HepG2 (cell line): ENCODE measurements around the gene CHADL. TPM values are rescaled to one million over a fixed set of nuclear protein-coding genes. Genes with fewer than 3 reads are reported as not detected.

ENCODE experiments used
- AKAP8 ChIP-seq: sonication (generic); formaldehyde crosslinking; IDR thresholded peaks from 2 replicates; pipeline ENCODE4 v1.5.1; 2020; ENCODE audit warnings: mild to moderate bottlenecking, missing genetic modification reagents
- HIVEP1 ChIP-seq: sonication (generic); formaldehyde crosslinking; IDR thresholded peaks from 2 replicates; pipeline ENCODE4 v1.4.0; 2020; ENCODE audit warnings: mild to moderate bottlenecking, missing genetic modification reagents
- KAT7 ChIP-seq: IDR thresholded peaks from 2 replicates; pipeline ENCODE4 v1.6.1; 2018; ENCODE audit warnings: borderline replicate concordance, missing compliant biosample characterization
- KMT2A ChIP-seq: sonication (generic); formaldehyde crosslinking; IDR thresholded peaks from 2 replicates; pipeline ENCODE4 v1.4.0; 2020; ENCODE audit warnings: missing genetic modification reagents
- MTA1 ChIP-seq: sonication (generic); formaldehyde crosslinking; IDR thresholded peaks from 2 replicates; pipeline ENCODE4 v1.4.0; 2020; ENCODE audit warnings: missing genetic modification reagents, mild to moderate bottlenecking, borderline replicate concordance
- NCOA2 ChIP-seq: sonication (generic); formaldehyde crosslinking; IDR thresholded peaks from 2 replicates; pipeline ENCODE4 v1.8.0; 2022; ENCODE audit warnings: inconsistent platforms
- PBX3 ChIP-seq: sonication (generic); formaldehyde crosslinking; IDR thresholded peaks from 2 replicates; pipeline ENCODE4 v1.8.1; 2023; ENCODE audit warnings: missing genetic modification reagents, inconsistent platforms, borderline replicate concordance
- PCBP1 ChIP-seq: fragments of 200-400 bp; formaldehyde crosslinking; IDR thresholded peaks from 2 replicates; pipeline ENCODE4 v1.6.1; 2017; ENCODE audit warnings: mild to moderate bottlenecking, low read depth, low read length, borderline replicate concordance
- POLR2A ChIP-seq, 2 experiments: IDR thresholded peaks; 2 replicates each; pipeline ENCODE4 v1.6.1; 2011; ENCODE audit warnings: low read depth in 2 of 2, low read length in 2 of 2, mild to moderate bottlenecking in 1 of 2, moderate library complexity in 1 of 2; ENCODE audit not compliant: insufficient read depth in 1 of 2
- RBM22 ChIP-seq: fragments of 200-400 bp; formaldehyde crosslinking; optimal IDR thresholded peaks from 2 replicates; pipeline ENCODE3; 2017; ENCODE audit warnings: mild to moderate bottlenecking, low read length, moderate library complexity
- SNAPC2 ChIP-seq: sonication (generic); formaldehyde crosslinking; IDR thresholded peaks from 2 replicates; pipeline ENCODE4 v1.8.1; 2022; ENCODE audit warnings: mild to moderate bottlenecking, missing genetic modification reagents
- SOX13 ChIP-seq, 3 experiments: fragments of 450-650 bp in 1 of 3; sonication (generic) in 1 of 3; formaldehyde crosslinking in 1 of 3; IDR thresholded peaks in 2 of 3; conservative IDR thresholded peaks in 1 of 3; 2 replicates each; pipeline versions ENCODE4 v1.5.0 to v1.6.1; 2016 to 2020; ENCODE audit warnings: antibody characterized with exemption in 1 of 3, mild to moderate bottlenecking in 1 of 3, missing compliant biosample characterization in 1 of 3, missing genetic modification reagents in 1 of 3, moderate library complexity in 1 of 3
- SP2 ChIP-seq: sonication (generic); formaldehyde crosslinking; IDR thresholded peaks from 2 replicates; pipeline ENCODE4 v1.5.1; 2020; ENCODE audit warnings: mild to moderate bottlenecking, missing genetic modification reagents
- SPEN ChIP-seq: sonication (generic); formaldehyde crosslinking; IDR thresholded peaks from 2 replicates; pipeline ENCODE4 v1.5.1; 2020; ENCODE audit warnings: low read depth, mild to moderate bottlenecking, missing genetic modification reagents
- ZNF143 ChIP-seq: sonication (generic); formaldehyde crosslinking; IDR thresholded peaks from 2 replicates; pipeline ENCODE4 v1.4.0; 2020; ENCODE audit warnings: missing genetic modification reagents
- ZNF430 ChIP-seq: sonication (generic); formaldehyde crosslinking; IDR thresholded peaks from 2 replicates; pipeline ENCODE4 v1.9.0; 2021; ENCODE audit warnings: mild to moderate bottlenecking, missing genetic modification reagents
- ZNF552 ChIP-seq: sonication (generic); formaldehyde crosslinking; IDR thresholded peaks from 2 replicates; pipeline ENCODE4 v1.9.0; 2022; ENCODE audit warnings: missing genetic modification reagents, mild to moderate bottlenecking, borderline replicate concordance
- ZNF567 ChIP-seq: sonication (generic); formaldehyde crosslinking; IDR thresholded peaks from 2 replicates; pipeline ENCODE4 v1.8.1; 2023; ENCODE audit warnings: mild to moderate bottlenecking, missing genetic modification reagents, borderline replicate concordance
- ZNF646 ChIP-seq: sonication (generic); formaldehyde crosslinking; IDR thresholded peaks from 2 replicates; pipeline ENCODE4 v1.9.0; 2021; ENCODE audit warnings: mild to moderate bottlenecking, missing genetic modification reagents
- ZNF747 ChIP-seq: sonication (generic); formaldehyde crosslinking; IDR thresholded peaks from 2 replicates; pipeline ENCODE4 v1.8.1; 2023; ENCODE audit warnings: missing genetic modification reagents, mild to moderate bottlenecking, borderline replicate concordance
- ZNF749 ChIP-seq: sonication (generic); formaldehyde crosslinking; IDR thresholded peaks from 2 replicates; pipeline ENCODE4 v1.8.0; 2022; ENCODE audit warnings: mild to moderate bottlenecking, missing genetic modification reagents, moderate library complexity, borderline replicate concordance
- ZNF891 ChIP-seq: sonication (generic); formaldehyde crosslinking; IDR thresholded peaks from 2 replicates; pipeline ENCODE4 v1.5.0; 2020; ENCODE audit warnings: mild to moderate bottlenecking, missing genetic modification reagents
- polyA plus RNA-seq, 8 experiments: library from polyadenylated mRNA; depleted of rRNA in 3 of 8; stranded (reverse) in 7 of 8; unstranded in 1 of 8; fragments of >200 nt; fragmentation: Illumina TruSeq in 4 of 8; extraction: Trizol in 4 of 8; gene quantifications; 2 replicates each; pipeline versions ENCODE4 v1.2.1 to v1.2.3, GENCODE V29; 2011 to 2016; ENCODE audit warnings: low read depth in 4 of 8, missing spikeins in 1 of 8, mixed read lengths in 1 of 8; ENCODE audit not compliant: insufficient read depth in 1 of 8
- total RNA-seq, 5 experiments: library from RNA; depleted of rRNA; stranded (reverse); fragments of >200 nt; fragmentation: Illumina TruSeq; extraction: Trizol; gene quantifications; 2 replicates each; pipeline ENCODE4 v1.2.3, GENCODE V29; 2016; ENCODE audit warnings: low read depth in 1 of 5

Gene CHADL
- total and polyA plus RNA-seq, 2 of the 13 experiments (the other 11 are each of a cell fraction or from before 2014, with no cell fraction given), result 2.8 to 8.1 TPM

GRCh38 chr22:41285820-41286638 lies 45.3 kb upstream of the CHADL start, which contains the start of gene RANGAP1 (continued):
- TF ChIP-seq SPEN (CRISPR knock-in tag) (peak; percentile 47; the same call in 1 of the 2 replicates), AKAP8 (CRISPR knock-in tag) (no peak), HIVEP1 (CRISPR knock-in tag) (no peak), ZNF552 (CRISPR knock-in tag) (no peak), POLR2A (IDR thresholded peaks at IDR 0.05; ENCODE audit: insufficient read depth in 1 of 2, low read depth in 2 of 2, low read length in 2 of 2) (peak; percentile 74 to 81), SNAPC2 (0 out of 2 replicates have a peak, but pooled peaks have one; percentile 60), SOX13 (IDR thresholded peaks at IDR 0.05) (no peak), SOX13 (CRISPR knock-in tag; conservative IDR thresholded peaks at IDR 0.05 in 1 of 2, IDR thresholded peaks at IDR 0.05 in 1 of 2) (no peak), ZNF749 (CRISPR knock-in tag) (peak; percentile 38; the same call in 1 of the 2 replicates), ZNF891 (no peak), SP2 (CRISPR knock-in tag) (peak; percentile 69), RBM22 (no peak), ZNF143 (CRISPR knock-in tag) (peak; percentile 97), ZNF747 (CRISPR knock-in tag) (no peak), PBX3 (CRISPR knock-in tag) (no peak), KMT2A (CRISPR knock-in tag) (no peak; the same call in none of the 2 replicates), ZNF646 (CRISPR knock-in tag) (no peak), ZNF430 (no peak), ZNF567 (CRISPR knock-in tag) (no peak), NCOA2 (CRISPR knock-in tag) (no peak), PCBP1 (peak; percentile 86; the same call in 1 of the 2 replicates), KAT7 (no peak; the same call in 1 of the 2 replicates), MTA1 (CRISPR knock-in tag) (peak; percentile 57; the same call in 1 of the 2 replicates)
